GM21515 (cell line): ENCODE data around the gene ATP5PD.
"Not testable (repeated sequence)": the region's sequence is repeated elsewhere in the genome, so short reads cannot be mapped to it uniquely, and the experiment has no call there.

Experiments used
- ATAC-seq: cut with Tn5 transposase; IDR thresholded peaks from one replicate; pipeline ENCODE4 v1.9.1; 2021; ENCODE audit not compliant: unreplicated experiment

ATP5PD gene

GRCh38 chr17:75077496-75078283, 30.9 kb upstream of the ATP5PD start:
- ATAC-seq, result no peak

- ATAC-seq, result no peak
Observed at GRCh38 chr17:75077072-75077495, 30.3 kb upstream of the ATP5PD start.

GRCh38 chr17:75075597-75076336, 29.0 kb upstream of the ATP5PD start:
- ATAC-seq, result no peak

GRCh38 chr17:75074532-75074931, 27.8 kb upstream of the ATP5PD start:
- ATAC-seq, result no peak

- no peak for ATAC-seq
Observed at GRCh38 chr17:75073618-75074047, 26.9 kb upstream of the ATP5PD start.

GRCh38 chr17:75072909-75073308, 26.1 kb upstream of the ATP5PD start:
- ATAC-seq, result not testable (repeated sequence)

GRCh38 chr17:75071478-75072271, 24.9 kb upstream of the ATP5PD start:
- not testable (repeated sequence) for ATAC-seq

GRCh38 chr17:75069783-75070182, 23.0 kb upstream of the ATP5PD start:
- ATAC-seq, result no peak

GRCh38 chr17:75068750-75069149, 22.0 kb upstream of the ATP5PD start:
- no peak for ATAC-seq

- no peak for ATAC-seq
Observed at GRCh38 chr17:75067856-75068255, 21.1 kb upstream of the ATP5PD start.

GRCh38 chr17:75065562-75066151, 18.9 kb upstream of the ATP5PD start:
- no peak for ATAC-seq

GRCh38 chr17:75064867-75065561, 18.2 kb upstream of the ATP5PD start:
- ATAC-seq, result no peak

GRCh38 chr17:75064460-75064859, 17.7 kb upstream of the ATP5PD start:
- ATAC-seq, result no peak

GRCh38 chr17:75064040-75064439, 17.3 kb upstream of the ATP5PD start:
- no peak for ATAC-seq

GRCh38 chr17:75063626-75064025, 16.9 kb upstream of the ATP5PD start:
- ATAC-seq, result no peak

- ATAC-seq, result no peak
Observed at GRCh38 chr17:75063201-75063600, 16.4 kb upstream of the ATP5PD start.

- no peak for ATAC-seq
Observed at GRCh38 chr17:75061618-75062017, 14.8 kb upstream of the ATP5PD start.

GRCh38 chr17:75061055-75061438, 14.3 kb upstream of the ATP5PD start:
- ATAC-seq, result no peak

- ATAC-seq, result no peak
Observed at GRCh38 chr17:75060434-75061054, 13.8 kb upstream of the ATP5PD start.
